ENCODE data around the gene PRKCSH.
"Not testable (repeated sequence)": the region's sequence is repeated elsewhere in the genome, so short reads cannot be mapped to it uniquely, and the experiment has no call there.

PRKCSH gene

GRCh38 chr19:11435057-11435832 is at the start of gene PRKCSH, which contains the start of gene ODAD3:
Gene PRKCSH, plus strand, starts transcription at chr19:11435635. Its CDS starts 483 bp downstream, at chr19:11436118.
Gene ODAD3, minus strand, starts transcription at chr19:11435121. Its CDS starts 105 bp downstream, at chr19:11435016.
- DNase-seq: peak; percentile 100

GRCh38 chr19:11387162-11388034 is 48.0 kb upstream of the PRKCSH start:
- no peak for DNase-seq

GRCh38 chr19:11390359-11390758 is 45.1 kb upstream of the PRKCSH start:
- no peak for DNase-seq

GRCh38 chr19:11390933-11391680 is 44.3 kb upstream of the PRKCSH start:
- DNase-seq: no peak

- no peak for DNase-seq
Observed at GRCh38 chr19:11397089-11397610, 38.3 kb upstream of the PRKCSH start.

DNA sequence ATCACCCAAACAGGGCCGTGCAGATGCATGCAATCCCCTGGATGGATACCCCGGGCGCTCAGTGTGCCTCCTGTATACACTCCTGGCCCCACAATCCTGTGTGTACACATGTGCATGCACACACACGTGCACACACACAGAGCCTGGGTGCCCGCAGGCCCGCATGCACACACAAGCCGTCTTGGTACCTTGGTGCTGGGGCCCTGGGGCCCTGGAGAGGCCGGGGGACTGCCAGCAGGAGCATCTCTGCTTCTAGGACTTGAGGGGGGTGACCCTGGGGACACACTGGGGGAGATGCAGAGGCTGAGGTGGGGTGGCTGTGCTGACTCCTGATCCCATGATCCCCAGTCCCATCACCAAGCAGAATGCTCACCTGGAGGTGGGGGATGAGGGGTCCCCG is 35.8 kb upstream of the PRKCSH start:
- DNase-seq: no peak

- no peak for DNase-seq
Observed at GRCh38 chr19:11400798-11401197, 34.6 kb upstream of the PRKCSH start.

- no peak for DNase-seq
Observed at GRCh38 chr19:11401808-11402543, 33.5 kb upstream of the PRKCSH start.

- DNase-seq: no peak
Observed at GRCh38 chr19:11404588-11405222, 30.7 kb upstream of the PRKCSH start.

DNA sequence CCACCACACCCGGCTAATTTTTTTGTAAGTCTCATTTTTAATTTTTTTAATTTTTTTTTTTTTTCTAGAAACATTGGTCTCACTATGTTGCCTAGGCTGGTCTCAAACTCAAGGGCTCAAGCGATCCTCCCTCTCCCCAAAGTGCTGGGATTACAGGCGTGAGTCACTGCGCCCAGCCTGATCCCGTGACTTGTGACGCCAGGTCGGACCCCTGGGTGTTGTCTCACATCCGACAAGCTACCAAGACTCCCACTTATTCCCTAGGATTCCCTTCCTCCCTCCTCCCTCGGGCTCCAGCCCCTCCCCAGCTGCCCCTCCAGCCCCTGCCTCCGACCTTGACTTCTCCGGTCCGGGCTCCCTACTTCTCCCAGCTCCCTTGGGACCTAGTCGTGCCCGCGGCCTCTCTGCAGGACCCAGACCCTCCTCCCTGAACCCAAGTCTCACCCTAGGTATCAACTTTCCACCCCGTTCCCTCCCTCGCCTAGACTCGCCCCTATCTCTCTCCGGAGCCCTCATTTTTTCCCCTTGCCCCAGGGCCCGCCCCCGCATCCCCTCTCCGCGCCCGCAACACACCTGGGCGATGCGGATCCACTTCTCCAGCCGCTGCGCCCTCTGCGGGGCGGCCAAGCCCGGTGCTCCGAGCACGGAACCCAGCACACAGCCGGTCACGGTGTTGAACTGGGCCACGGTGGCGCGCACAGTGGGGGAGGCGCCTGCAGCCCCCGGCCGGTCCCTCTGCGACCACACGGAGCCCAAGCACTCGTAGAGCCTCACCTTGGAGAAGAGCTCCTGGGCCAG is 29.4 kb upstream of the PRKCSH start:
- peak; percentile 72 for DNase-seq

DNA sequence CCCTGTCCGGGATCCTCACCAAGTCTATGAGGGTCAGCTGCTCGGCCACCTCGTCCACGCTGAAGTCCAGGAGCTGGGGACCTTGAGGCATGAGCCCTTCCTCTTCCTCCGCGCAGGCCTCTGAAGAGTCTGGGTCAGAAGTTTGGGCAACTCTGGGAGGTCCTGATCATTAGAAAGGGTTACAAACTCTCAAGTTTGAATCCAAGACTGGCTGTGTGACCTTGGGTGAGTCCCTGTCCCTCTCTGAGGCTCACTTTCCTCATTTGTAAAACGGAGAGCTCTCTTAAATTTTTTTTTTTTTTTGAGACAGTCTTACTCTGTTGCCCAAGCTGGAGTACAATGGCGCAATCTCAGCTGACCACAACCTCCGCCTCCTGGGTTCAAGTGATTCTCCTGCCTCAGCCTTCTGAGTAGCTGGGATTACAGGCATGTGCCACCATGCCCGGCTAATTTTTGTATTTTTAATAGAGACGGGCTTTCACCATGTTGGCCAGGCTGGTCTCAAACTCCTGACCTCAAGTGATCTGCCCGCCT is 28.7 kb upstream of the PRKCSH start:
- DNase-seq: not testable (repeated sequence)

DNA sequence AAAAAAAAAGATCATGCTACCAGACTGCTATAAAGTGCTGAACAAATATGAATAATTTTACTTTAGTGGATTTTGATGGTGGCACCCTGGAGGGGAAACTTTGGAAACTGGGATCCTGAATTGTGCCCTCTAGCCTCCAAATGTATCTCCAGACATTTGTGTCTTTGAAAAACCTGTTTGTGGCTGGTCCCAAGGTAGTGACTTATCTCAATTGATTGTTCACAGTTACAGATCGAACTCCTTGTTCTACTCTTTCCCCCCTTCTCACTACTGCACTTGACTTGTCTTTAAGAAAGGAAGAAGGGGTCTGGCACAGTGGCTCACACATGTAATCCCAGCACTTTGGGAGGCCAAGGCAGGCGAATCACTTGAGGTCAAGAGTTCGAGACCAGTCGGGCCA is 26.8 kb upstream of the PRKCSH start:
- DNase-seq: no peak

- no peak for DNase-seq
Observed at GRCh38 chr19:11410682-11411081, 24.8 kb upstream of the PRKCSH start.

- no peak for DNase-seq
Observed at GRCh38 chr19:11414544-11414943, 20.9 kb upstream of the PRKCSH start.

GRCh38 chr19:11416346-11417052 is 18.9 kb upstream of the PRKCSH start:
- DNase-seq: no peak

- no peak for DNase-seq
Observed at GRCh38 chr19:11418094-11418548, 17.3 kb upstream of the PRKCSH start.

DNA sequence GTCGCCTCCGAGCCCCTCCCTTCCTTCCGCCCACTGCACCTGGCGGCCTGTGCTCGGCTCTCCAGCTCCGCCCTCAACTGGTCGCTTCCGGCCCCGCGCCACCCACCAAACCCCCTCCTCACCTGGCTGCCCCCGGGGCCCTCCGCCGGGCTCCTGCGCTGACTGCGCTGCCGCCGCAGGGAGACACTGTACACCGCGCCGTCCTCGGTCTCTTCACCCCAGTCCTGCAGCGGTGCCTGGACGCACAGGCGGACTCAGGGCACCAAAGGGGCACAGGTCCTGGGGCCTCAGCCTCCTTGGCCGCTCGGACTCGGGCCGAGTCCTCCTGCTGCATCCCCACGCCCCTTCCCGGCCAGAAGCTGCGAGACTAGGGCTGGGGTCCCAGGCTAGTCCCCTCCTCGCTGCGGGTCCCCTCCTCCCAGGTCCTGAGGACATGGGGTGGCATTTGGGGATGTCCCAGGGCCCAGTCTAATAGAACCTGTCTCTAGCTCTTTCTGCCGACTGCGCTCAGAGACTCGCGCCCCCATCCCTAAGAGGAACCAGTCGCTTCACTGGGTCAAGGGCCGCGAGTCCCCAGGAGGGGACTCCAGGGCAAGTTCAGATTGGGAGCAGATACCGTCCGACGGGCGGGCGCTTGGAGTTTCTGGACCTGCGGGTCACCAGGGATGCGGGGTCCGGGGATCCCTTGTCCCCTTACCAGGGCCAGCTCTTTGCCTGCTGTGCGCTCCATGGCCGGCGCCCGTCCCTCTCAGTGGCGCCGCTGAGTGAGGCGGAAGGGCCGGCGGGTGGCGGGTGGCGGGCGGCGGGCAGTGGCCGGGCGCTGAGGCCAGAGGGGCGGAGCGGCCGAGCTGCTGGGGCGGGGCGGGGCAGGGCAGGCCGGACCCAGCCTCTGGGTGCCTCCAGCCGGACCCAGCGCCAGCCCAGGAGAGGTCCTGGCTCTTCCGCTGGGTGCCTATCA is 16.6 kb upstream of the PRKCSH start, which contains the start of gene RGL3:
TSS of gene RGL3 (minus strand) at position 766 of the 958 bp plus-strand sequence. CDS start at position 730, 36 bp downstream.
- no peak for DNase-seq
